HG03378 (cell line): ENCODE measurements around the gene C19orf25.

Experiments
- ATAC-seq: cut with Tn5 transposase; IDR thresholded peaks from one replicate; pipeline ENCODE4 v1.9.1; 2021; ENCODE audit warnings: mild to moderate bottlenecking, moderate library complexity; ENCODE audit not compliant: unreplicated experiment

Gene C19orf25

DNA sequence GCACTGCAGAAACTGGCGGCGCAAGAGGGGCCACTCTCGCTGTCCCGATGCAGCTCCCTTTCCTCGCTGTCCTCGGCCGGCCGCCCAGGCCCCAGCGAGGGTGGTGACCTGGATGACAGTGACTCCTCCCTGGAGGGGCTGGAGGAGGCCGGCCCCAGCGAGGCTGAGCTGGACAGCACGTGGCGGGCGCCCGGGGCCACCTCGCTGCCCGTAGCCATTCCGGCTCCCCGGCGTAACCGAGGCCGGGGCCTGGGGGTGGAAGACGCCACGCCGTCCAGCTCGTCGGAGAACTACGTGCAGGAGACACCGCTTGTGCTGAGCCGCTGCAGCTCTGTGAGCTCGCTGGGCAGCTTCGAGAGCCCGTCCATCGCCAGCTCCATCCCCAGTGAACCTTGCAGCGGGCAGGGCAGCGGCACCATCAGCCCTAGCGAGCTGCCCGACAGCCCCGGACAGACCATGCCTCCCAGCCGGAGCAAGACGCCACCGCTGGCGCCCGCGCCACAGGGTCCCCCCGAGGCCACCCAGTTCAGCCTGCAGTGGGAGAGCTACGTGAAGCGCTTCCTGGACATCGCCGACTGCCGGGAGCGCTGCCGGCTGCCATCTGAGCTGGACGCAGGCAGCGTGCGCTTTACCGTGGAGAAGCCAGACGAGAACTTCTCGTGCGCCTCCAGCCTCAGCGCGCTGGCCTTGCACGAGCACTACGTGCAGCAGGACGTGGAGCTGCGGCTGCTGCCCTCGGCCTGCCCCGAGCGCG is 12.4 kb downstream of the C19orf25 start:
- no peak for ATAC-seq

DNA sequence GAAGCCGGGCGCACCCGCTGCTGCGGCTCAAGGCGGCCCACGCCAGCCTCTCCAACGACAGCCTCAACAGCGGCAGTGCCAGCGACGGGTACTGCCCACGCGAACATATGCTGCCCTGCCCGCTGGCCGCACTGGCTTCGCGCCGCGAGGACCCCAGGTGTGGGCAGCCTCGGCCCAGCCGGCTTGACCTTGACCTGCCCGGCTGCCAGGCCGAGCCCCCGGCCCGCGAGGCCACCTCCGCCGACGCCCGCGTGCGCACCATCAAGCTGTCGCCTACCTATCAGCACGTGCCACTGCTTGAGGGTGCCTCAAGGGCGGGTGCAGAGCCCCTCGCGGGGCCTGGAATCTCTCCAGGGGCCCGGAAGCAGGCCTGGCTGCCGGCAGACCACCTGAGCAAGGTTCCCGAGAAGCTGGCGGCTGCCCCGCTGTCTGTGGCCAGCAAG is 13.0 kb downstream of the C19orf25 start:
- no peak for ATAC-seq

DNA sequence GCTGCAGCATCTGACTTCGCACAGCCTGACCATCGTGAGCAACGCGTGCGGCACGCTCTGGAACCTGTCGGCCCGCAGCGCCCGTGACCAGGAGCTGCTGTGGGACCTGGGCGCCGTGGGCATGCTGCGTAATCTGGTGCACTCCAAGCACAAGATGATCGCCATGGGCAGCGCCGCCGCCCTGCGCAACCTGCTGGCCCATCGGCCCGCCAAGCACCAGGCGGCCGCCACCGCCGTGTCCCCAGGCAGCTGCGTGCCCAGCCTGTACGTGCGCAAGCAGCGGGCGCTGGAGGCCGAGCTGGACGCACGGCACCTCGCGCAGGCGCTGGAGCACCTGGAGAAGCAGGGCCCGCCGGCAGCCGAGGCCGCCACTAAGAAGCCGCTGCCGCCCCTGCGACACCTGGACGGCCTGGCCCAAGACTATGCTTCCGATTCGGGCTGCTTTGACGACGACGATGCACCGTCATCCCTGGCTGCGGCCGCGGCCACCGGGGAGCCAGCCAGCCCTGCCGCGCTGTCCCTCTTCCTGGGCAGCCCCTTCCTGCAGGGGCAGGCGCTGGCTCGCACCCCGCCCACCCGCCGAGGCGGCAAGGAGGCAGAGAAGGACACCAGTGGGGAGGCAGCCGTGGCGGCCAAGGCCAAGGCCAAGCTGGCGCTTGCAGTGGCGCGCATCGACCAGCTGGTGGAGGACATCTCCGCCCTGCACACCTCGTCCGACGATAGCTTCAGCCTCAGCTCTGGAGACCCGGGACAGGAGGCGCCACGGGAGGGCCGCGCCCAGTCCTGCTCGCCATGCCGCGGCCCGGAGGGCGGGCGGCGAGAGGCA is 13.6 kb downstream of the C19orf25 start:
- ATAC-seq: no peak

GRCh38 chr19:1461862-1462261 is 17.2 kb downstream of the C19orf25 start:
- no peak for ATAC-seq

GRCh38 chr19:1460033-1460995 is 18.7 kb downstream of the C19orf25 start:
- ATAC-seq: no peak

- no peak for ATAC-seq
Measured at GRCh38 chr19:1459479-1459878, 19.5 kb downstream of the C19orf25 start.

DNA sequence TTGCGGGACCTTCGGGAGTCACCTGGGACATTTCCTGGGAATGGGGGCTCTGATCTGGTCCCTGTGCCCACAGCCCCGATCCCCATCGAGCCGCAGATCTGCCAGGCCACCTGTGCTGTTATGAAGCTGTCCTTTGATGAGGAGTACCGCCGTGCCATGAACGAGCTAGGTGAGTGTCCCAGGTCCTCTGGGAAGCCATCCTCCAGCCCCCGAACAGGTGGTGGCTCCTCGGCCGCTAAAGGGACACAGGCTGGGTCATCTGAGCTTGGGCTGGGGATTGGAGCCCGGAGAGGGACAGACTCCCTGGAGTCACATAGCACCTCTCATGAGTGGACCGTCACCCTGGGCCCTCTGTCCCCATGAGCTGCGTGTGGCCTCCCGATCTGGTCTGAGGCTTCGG is 21.1 kb downstream of the C19orf25 start:
- ATAC-seq: no peak

- no peak for ATAC-seq
Measured at GRCh38 chr19:1457031-1457739, 21.8 kb downstream of the C19orf25 start.

GRCh38 chr19:1456121-1456900 is 22.7 kb downstream of the C19orf25 start:
- no peak for ATAC-seq

GRCh38 chr19:1455336-1456120 is 23.5 kb downstream of the C19orf25 start:
- ATAC-seq: no peak

DNA sequence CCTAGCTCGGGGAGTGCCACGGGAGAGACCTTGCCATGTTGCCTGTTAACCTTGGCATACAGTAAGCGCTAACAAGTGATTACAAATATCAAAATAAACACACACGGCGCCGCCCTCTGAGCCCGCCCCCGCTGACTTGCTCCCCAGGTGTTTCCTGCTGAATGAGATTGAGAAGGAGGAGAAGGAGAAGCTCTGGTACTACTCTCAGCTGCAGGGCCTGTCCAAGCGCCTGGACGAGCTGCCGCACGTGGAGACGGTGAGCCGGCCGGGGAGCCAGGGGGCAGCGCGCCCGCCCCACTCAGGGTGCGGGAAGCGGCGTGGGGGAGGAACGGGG is 24.0 kb downstream of the C19orf25 start:
- ATAC-seq: no peak

GRCh38 chr19:1453525-1454364 is 25.3 kb downstream of the C19orf25 start:
- no peak for ATAC-seq

DNA sequence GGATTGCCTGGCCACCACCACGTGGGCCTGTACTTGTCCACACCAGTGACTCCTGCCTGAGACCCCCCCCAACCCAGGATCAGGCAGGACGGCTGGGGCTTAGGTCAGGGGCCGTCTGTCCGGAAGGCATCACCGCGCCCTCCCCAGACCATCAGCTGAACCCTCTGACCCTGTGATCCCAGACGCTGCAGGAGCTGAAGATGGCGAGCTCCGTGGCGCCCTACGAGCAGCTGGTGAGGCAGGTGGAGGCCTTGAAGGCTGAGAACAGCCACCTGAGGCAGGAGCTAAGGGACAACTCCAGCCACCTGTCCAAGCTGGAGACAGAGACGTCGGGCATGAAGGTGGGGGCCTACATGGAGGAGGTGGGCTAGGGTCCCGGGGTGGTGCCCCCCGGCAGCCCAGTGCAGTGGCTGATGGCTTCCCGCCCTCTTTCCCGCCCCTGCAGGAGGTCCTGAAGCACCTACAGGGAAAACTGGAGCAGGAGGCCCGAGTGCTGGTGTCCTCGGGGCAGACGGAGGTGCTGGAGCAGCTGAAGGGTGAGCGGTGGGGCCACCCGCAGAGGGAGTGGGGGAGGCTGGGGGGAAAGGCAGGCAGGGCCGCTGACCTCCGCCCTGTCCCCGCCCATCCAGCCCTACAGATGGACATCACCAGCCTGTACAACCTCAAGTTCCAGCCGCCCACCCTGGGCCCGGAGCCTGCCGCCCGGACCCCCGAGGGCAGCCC is 26.1 kb downstream of the C19orf25 start:
- ATAC-seq: no peak

GRCh38 chr19:1451916-1452801 is 26.9 kb downstream of the C19orf25 start:
- no peak for ATAC-seq

DNA sequence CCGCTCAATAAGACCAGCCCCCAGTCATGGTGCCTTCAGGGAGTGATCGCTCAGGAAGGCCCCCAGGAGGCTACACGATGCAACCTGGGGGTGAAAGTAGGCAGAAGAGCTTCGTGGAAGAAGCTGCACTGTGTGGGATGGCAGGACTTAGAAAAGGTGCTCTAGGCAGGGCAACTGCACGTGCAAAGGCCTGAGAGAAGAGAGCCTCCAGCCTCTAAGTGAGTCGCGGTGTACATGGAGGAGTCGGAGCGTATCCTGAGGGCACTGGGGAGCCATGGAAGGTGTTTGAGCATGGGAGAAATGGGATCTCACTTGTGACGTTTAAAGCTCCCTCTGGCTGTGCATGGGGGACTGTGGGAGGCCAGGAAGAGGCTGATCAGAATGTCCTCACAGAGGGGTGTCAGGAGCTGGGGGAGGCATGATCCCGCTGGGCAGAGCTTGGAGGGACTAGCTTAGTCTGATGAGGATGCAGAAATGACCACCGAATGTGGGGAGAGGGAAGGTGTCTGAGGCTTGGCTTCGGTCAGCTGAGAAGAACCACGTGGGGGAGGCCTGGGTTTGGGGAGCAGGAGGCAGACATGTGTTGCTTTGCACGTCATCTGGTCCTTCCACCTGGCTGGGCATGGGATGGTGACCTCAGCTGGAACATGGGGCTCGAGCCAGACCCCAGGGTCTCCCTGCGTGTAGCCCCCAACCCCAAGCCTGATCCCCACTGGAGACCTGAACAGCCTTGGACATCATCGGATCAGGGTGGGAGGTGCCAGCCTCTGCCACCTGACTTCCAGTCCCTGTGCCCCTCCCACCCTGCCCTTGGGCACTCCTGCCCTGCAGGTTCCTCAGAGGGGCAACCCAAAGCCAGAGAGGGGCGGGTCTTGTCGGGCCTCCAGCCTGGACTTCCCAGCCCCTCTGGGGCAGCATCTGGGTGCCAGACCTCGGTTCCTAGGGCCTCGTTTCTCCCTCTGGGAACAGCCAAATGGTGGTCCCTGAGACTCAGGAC is 28.0 kb downstream of the C19orf25 start:
- no peak for ATAC-seq
